Right atrium auricular region (tissue), 2 donors: Measurements from ENCODE around the gene ANKRD61. TPM values are rescaled to one million over a fixed set of nuclear protein-coding genes. Genes with fewer than 3 reads are reported as not detected.
A peak's percentile ranks its signal among the peaks of the same experiment; 100 is the strongest.

Source experiments
- DNase-seq: peaks from one replicate; pipeline ENCODE4 v3.0.0-alpha.2; 2019; ENCODE audit warnings: low spot score
- H3K27ac ChIP-seq, 2 donors: fragments of 200-600 bp; sonication (generic); 1 replicate in 1 of 2; 2 replicates in 1 of 2; pipeline ENCODE4 v1.5.1; 2016 to 2019
- H3K27me3 ChIP-seq, 2 donors: fragments of 200-600 bp; sonication (generic); one replicate each; pipeline versions ENCODE4 v1.5.1 to v1.6.0; 2017 to 2019
- H3K36me3 ChIP-seq: fragments of 200-600 bp; sonication (generic); one replicate; pipeline ENCODE4 v1.5.1; 2016
- H3K4me1 ChIP-seq, 2 donors: fragments of 200-600 bp; sonication (generic); one replicate each; pipeline versions ENCODE4 v1.5.1 to v1.6.0; 2017 to 2019
- H3K4me3 ChIP-seq, 2 donors: fragments of 200-600 bp; sonication (generic); 1 replicate in 1 of 2; 2 replicates in 1 of 2; pipeline ENCODE4 v1.5.1; 2017 to 2019; ENCODE audit warnings: mild to moderate bottlenecking in 1 of 2, moderate library complexity in 1 of 2
- H3K9me3 ChIP-seq, 2 donors: fragments of 200-600 bp; sonication (generic); one replicate each; pipeline ENCODE4 v1.5.1; 2019
- CTCF ChIP-seq, 2 donors: fragments of 200-600 bp; sonication (generic); IDR thresholded peaks; one replicate each; pipeline ENCODE4 v1.5.1; 2019; ENCODE audit warnings: antibody characterized with exemption in 2 of 2
- total RNA-seq, 2 donors: library from RNA; depleted of rRNA; stranded (reverse); fragments of >200 nt; gene quantifications; one replicate each; pipeline ENCODE4 v1.1.0, GENCODE V29; 2016

Gene ANKRD61
- total RNA-seq, 2 donors from 2014 or later, result not detected

GRCh38 chr7:6022707-6023106 lies 8.5 kb upstream of the ANKRD61 start:
- Histone ChIP-seq H3K4me3 (no peak overlapping the region), H3K4me1 (peaks cover 0 to 12% of the 10 kb centered on the region in 2 donors), H3K27ac (no peak overlapping the region), H3K9me3 (no peaks in the 10 kb centered on the region), H3K36me3 (peaks cover 100% of the 10 kb centered on the region), H3K27me3 (no peaks in the 10 kb centered on the region)
- no peak for TF ChIP-seq CTCF (IDR thresholded peaks at IDR 0.05)
- no peak for DNase-seq

DNA sequence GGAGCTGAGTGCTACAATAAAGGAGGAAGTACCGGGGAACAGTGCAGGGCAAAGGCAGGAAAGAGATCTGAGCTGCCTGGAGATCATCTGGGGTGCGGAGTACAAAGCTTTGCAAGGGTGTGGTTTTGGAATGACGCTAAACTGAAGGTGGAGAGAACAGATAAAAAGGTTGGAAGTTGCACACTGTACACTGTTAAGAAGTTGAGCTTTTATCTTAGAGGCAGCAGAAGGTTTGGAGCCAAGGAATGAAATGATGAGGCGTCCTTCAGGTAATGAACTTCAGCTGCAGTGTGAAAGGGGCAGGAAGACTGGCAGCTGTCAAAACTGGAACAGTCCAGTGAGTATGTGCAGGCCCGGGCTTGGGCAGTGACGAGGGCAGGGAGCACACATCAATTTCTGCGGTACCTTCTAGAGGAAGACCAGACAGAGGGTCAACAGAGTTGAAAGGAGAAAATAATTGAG lies 7.2 kb upstream of the ANKRD61 start:
- H3K36me3 ChIP-seq, result peaks cover 98% of the 10 kb centered on the region

GRCh38 chr7:6026011-6026819 lies 5.0 kb upstream of the ANKRD61 start:
- H3K9me3 ChIP-seq, result no peaks in the 10 kb centered on the region
- peaks cover 0 to 12% of the 10 kb centered on the region in 2 donors for H3K4me1 ChIP-seq
- H3K27me3 ChIP-seq, result no peaks in the 10 kb centered on the region
- H3K36me3 ChIP-seq, result peaks cover 76% of the 10 kb centered on the region
- peak in 1 of 2 donors; percentile 22 for TF ChIP-seq CTCF (IDR thresholded peaks at IDR 0.05)
- peak; percentile 72 for DNase-seq
- peak overlapping the region in 1 of 2 donors; percentile 28 for H3K4me3 ChIP-seq
- peak overlapping the region; percentile 60 to 72 for H3K27ac ChIP-seq

More for the DNA sequence above, 7.2 kb upstream of the ANKRD61 start:
- no peak overlapping the region for H3K4me3 ChIP-seq
- H3K9me3 ChIP-seq, result no peaks in the 10 kb centered on the region
- H3K4me1 ChIP-seq, result peaks cover 0 to 12% of the 10 kb centered on the region in 2 donors
- no peaks in the 10 kb centered on the region for H3K27me3 ChIP-seq
- DNase-seq, result no peak
- TF ChIP-seq CTCF (IDR thresholded peaks at IDR 0.05), result no peak
- H3K27ac ChIP-seq, result no peak overlapping the region

GRCh38 chr7:6026820-6027311 lies 4.3 kb upstream of the ANKRD61 start:
- DNase-seq, result no peak
- H3K36me3 ChIP-seq, result peaks cover 70% of the 10 kb centered on the region
- no peak for TF ChIP-seq CTCF (IDR thresholded peaks at IDR 0.05)
- peak overlapping the region in 1 of 2 donors; percentile 28 for H3K4me3 ChIP-seq
- H3K4me1 ChIP-seq, result peaks cover 0 to 12% of the 10 kb centered on the region in 2 donors
- H3K27ac ChIP-seq, result peak overlapping the region; percentile 60 to 72
- no peaks in the 10 kb centered on the region for H3K9me3 ChIP-seq
- H3K27me3 ChIP-seq, result no peaks in the 10 kb centered on the region

- Histone ChIP-seq H3K4me3 (no peak overlapping the region), H3K9me3 (no peaks in the 10 kb centered on the region), H3K27ac (no peak overlapping the region), H3K36me3 (peaks cover 60% of the 10 kb centered on the region), H3K27me3 (no peaks in the 10 kb centered on the region), H3K4me1 (peaks cover 0 to 12% of the 10 kb centered on the region in 2 donors)
- no peak for DNase-seq
- TF ChIP-seq CTCF (IDR thresholded peaks at IDR 0.05), result no peak
These were observed 3.3 kb upstream of the ANKRD61 start for GRCh38 chr7:6027806-6028365.
